Measurements from ENCODE around the gene EYA2.
"Not testable (repeated sequence)": the region's sequence is repeated elsewhere in the genome, so short reads cannot be mapped to it uniquely, and the experiment has no call there.

The EYA2 gene

GRCh38 chr20:46932439-46932838, 37.8 kb downstream of the EYA2 start:
- not testable (repeated sequence) for DNase-seq (ENCODE audit: low spot score)

GRCh38 chr20:46933150-46933549, 38.5 kb downstream of the EYA2 start:
- DNase-seq (ENCODE audit: low spot score) = no peak

- no peak for DNase-seq (ENCODE audit: low spot score)
Observed at GRCh38 chr20:46934746-46935287, 40.2 kb downstream of the EYA2 start.

- no peak for DNase-seq (ENCODE audit: low spot score)
Observed at GRCh38 chr20:46935394-46936017, 40.9 kb downstream of the EYA2 start.

GRCh38 chr20:46936415-46937156, 41.9 kb downstream of the EYA2 start:
- DNase-seq (ENCODE audit: low spot score) = no peak

- DNase-seq (ENCODE audit: low spot score) = no peak
Observed at GRCh38 chr20:46937157-46937523, 42.5 kb downstream of the EYA2 start.

GRCh38 chr20:46937533-46938226, 43.0 kb downstream of the EYA2 start:
- DNase-seq (ENCODE audit: low spot score) = no peak

- no peak for DNase-seq (ENCODE audit: low spot score)
Observed at GRCh38 chr20:46938434-46938833, 43.8 kb downstream of the EYA2 start.

GRCh38 chr20:46939031-46939965, 44.7 kb downstream of the EYA2 start:
- no peak for DNase-seq (ENCODE audit: low spot score)

GRCh38 chr20:46940616-46941015, 46.0 kb downstream of the EYA2 start:
- no peak for DNase-seq (ENCODE audit: low spot score)

GRCh38 chr20:46941404-46941803, 46.8 kb downstream of the EYA2 start:
- DNase-seq (ENCODE audit: low spot score) = no peak

GRCh38 chr20:46943861-46944591, 49.4 kb downstream of the EYA2 start:
- DNase-seq (ENCODE audit: low spot score) = no peak

GRCh38 chr20:46945465-46945864, 50.8 kb downstream of the EYA2 start:
- DNase-seq (ENCODE audit: low spot score) = no peak

GRCh38 chr20:46946181-46946624, 51.6 kb downstream of the EYA2 start:
- DNase-seq (ENCODE audit: low spot score) = no peak

GRCh38 chr20:46946796-46947195, 52.2 kb downstream of the EYA2 start:
- DNase-seq (ENCODE audit: low spot score) = no peak

- no peak for DNase-seq (ENCODE audit: low spot score)
Observed at GRCh38 chr20:46948081-46948480, 53.4 kb downstream of the EYA2 start.

GRCh38 chr20:46951405-46951804, 56.8 kb downstream of the EYA2 start:
- no peak for DNase-seq (ENCODE audit: low spot score)

GRCh38 chr20:46951840-46952497, 57.3 kb downstream of the EYA2 start:
- DNase-seq (ENCODE audit: low spot score) = no peak

- no peak for DNase-seq (ENCODE audit: low spot score)
Observed at GRCh38 chr20:46953596-46953995, 59.0 kb downstream of the EYA2 start.

GRCh38 chr20:46954490-46955038, 59.9 kb downstream of the EYA2 start:
- DNase-seq (ENCODE audit: low spot score) = no peak

Data from CD4-positive, alpha-beta T cell treated with Interleukin-2 at 100 ng/mL for 4 hours (primary cell).